Measurements from ENCODE around the gene C6orf89.

C6orf89 gene

GRCh38 chr6:36843170-36843569 is 42.6 kb upstream of the C6orf89 start:
- no peaks in the 10 kb centered on the region for H3K36me3 ChIP-seq (ENCODE audit: control insufficient read depth in 2 of 2, insufficient read depth in 2 of 2, low read length in 2 of 2)
- H3K27ac ChIP-seq (ENCODE audit: low read length), result no peak overlapping the region
- H3K9ac ChIP-seq (ENCODE audit: low read length in 2 of 2), result no peak overlapping the region
- H3K4me3 ChIP-seq (ENCODE audit: low read length in 2 of 2), result no peak overlapping the region
- H3K4me1 ChIP-seq (ENCODE audit: control insufficient read depth, insufficient read depth, low read length), result peaks cover 23% of the 10 kb centered on the region
- no peaks in the 10 kb centered on the region for H3K9me3 ChIP-seq (ENCODE audit: control insufficient read depth in 2 of 2, low read length in 2 of 2)
- peaks cover 2 to 14% of the 10 kb centered on the region in 2 donors for H3K27me3 ChIP-seq (ENCODE audit: control insufficient read depth in 1 of 2, insufficient read depth in 2 of 2, low read length in 2 of 2)

GRCh38 chr6:36844232-36845170 is 41.3 kb upstream of the C6orf89 start:
- Histone ChIP-seq H3K27ac (ENCODE audit: low read length) (no peak overlapping the region), H3K4me3 (ENCODE audit: low read length in 2 of 2) (no peak overlapping the region), H3K9ac (ENCODE audit: low read length in 2 of 2) (no peak overlapping the region), H3K36me3 (ENCODE audit: control insufficient read depth in 2 of 2, insufficient read depth in 2 of 2, low read length in 2 of 2) (no peaks in the 10 kb centered on the region), H3K27me3 (ENCODE audit: control insufficient read depth in 1 of 2, insufficient read depth in 2 of 2, low read length in 2 of 2) (peaks cover 0 to 7% of the 10 kb centered on the region in 2 donors), H3K9me3 (ENCODE audit: control insufficient read depth in 2 of 2, low read length in 2 of 2) (no peaks in the 10 kb centered on the region), H3K4me1 (ENCODE audit: control insufficient read depth, insufficient read depth, low read length) (peaks cover 20% of the 10 kb centered on the region)

- H3K9ac ChIP-seq (ENCODE audit: low read length in 2 of 2), result no peak overlapping the region
- peaks cover 0 to 5% of the 10 kb centered on the region in 2 donors for H3K27me3 ChIP-seq (ENCODE audit: control insufficient read depth in 1 of 2, insufficient read depth in 2 of 2, low read length in 2 of 2)
- no peak overlapping the region for H3K4me3 ChIP-seq (ENCODE audit: low read length in 2 of 2)
- peaks cover 16% of the 10 kb centered on the region for H3K4me1 ChIP-seq (ENCODE audit: control insufficient read depth, insufficient read depth, low read length)
- no peaks in the 10 kb centered on the region for H3K9me3 ChIP-seq (ENCODE audit: control insufficient read depth in 2 of 2, low read length in 2 of 2)
- no peak overlapping the region for H3K27ac ChIP-seq (ENCODE audit: low read length)
- H3K36me3 ChIP-seq (ENCODE audit: control insufficient read depth in 2 of 2, insufficient read depth in 2 of 2, low read length in 2 of 2), result no peaks in the 10 kb centered on the region
These were observed 40.5 kb upstream of the C6orf89 start for GRCh38 chr6:36845233-36845632.

- H3K36me3 ChIP-seq (ENCODE audit: control insufficient read depth in 2 of 2, insufficient read depth in 2 of 2, low read length in 2 of 2), result no peaks in the 10 kb centered on the region
- no peaks in the 10 kb centered on the region for H3K27me3 ChIP-seq (ENCODE audit: control insufficient read depth in 1 of 2, insufficient read depth in 2 of 2, low read length in 2 of 2)
- H3K4me3 ChIP-seq (ENCODE audit: low read length in 2 of 2), result no peak overlapping the region
- H3K27ac ChIP-seq (ENCODE audit: low read length), result no peak overlapping the region
- H3K9me3 ChIP-seq (ENCODE audit: control insufficient read depth in 2 of 2, low read length in 2 of 2), result peaks cover 0 to 5% of the 10 kb centered on the region in 2 donors
- H3K4me1 ChIP-seq (ENCODE audit: control insufficient read depth, insufficient read depth, low read length), result peaks cover 9% of the 10 kb centered on the region
- no peak overlapping the region for H3K9ac ChIP-seq (ENCODE audit: low read length in 2 of 2)
These were observed 38.6 kb upstream of the C6orf89 start for GRCh38 chr6:36847152-36847551.

- Histone ChIP-seq H3K4me1 (ENCODE audit: control insufficient read depth, insufficient read depth, low read length) (peaks cover 13% of the 10 kb centered on the region), H3K27ac (ENCODE audit: low read length) (no peak overlapping the region), H3K27me3 (ENCODE audit: control insufficient read depth in 1 of 2, insufficient read depth in 2 of 2, low read length in 2 of 2) (no peaks in the 10 kb centered on the region), H3K9ac (ENCODE audit: low read length in 2 of 2) (no peak overlapping the region), H3K9me3 (ENCODE audit: control insufficient read depth in 2 of 2, low read length in 2 of 2) (peaks cover 0 to 5% of the 10 kb centered on the region in 2 donors), H3K4me3 (ENCODE audit: low read length in 2 of 2) (no peak overlapping the region), H3K36me3 (ENCODE audit: control insufficient read depth in 2 of 2, insufficient read depth in 2 of 2, low read length in 2 of 2) (no peaks in the 10 kb centered on the region)
These were observed 37.8 kb upstream of the C6orf89 start for GRCh38 chr6:36847991-36848390.

GRCh38 chr6:36848658-36849441 is 36.9 kb upstream of the C6orf89 start:
- H3K9me3 ChIP-seq (ENCODE audit: control insufficient read depth in 2 of 2, low read length in 2 of 2), result peaks cover 0 to 5% of the 10 kb centered on the region in 2 donors
- peaks cover 15% of the 10 kb centered on the region for H3K4me1 ChIP-seq (ENCODE audit: control insufficient read depth, insufficient read depth, low read length)
- H3K27ac ChIP-seq (ENCODE audit: low read length), result no peak overlapping the region
- H3K27me3 ChIP-seq (ENCODE audit: control insufficient read depth in 1 of 2, insufficient read depth in 2 of 2, low read length in 2 of 2), result no peaks in the 10 kb centered on the region
- H3K4me3 ChIP-seq (ENCODE audit: low read length in 2 of 2), result no peak overlapping the region
- H3K9ac ChIP-seq (ENCODE audit: low read length in 2 of 2), result no peak overlapping the region
- peaks cover 0 to 3% of the 10 kb centered on the region in 2 donors for H3K36me3 ChIP-seq (ENCODE audit: control insufficient read depth in 2 of 2, insufficient read depth in 2 of 2, low read length in 2 of 2)

- Histone ChIP-seq H3K9me3 (ENCODE audit: control insufficient read depth in 2 of 2, low read length in 2 of 2) (peaks cover 0 to 5% of the 10 kb centered on the region in 2 donors), H3K27me3 (ENCODE audit: control insufficient read depth in 1 of 2, insufficient read depth in 2 of 2, low read length in 2 of 2) (no peaks in the 10 kb centered on the region), H3K36me3 (ENCODE audit: control insufficient read depth in 2 of 2, insufficient read depth in 2 of 2, low read length in 2 of 2) (peaks cover 0 to 3% of the 10 kb centered on the region in 2 donors), H3K9ac (ENCODE audit: low read length in 2 of 2) (no peak overlapping the region), H3K4me3 (ENCODE audit: low read length in 2 of 2) (no peak overlapping the region), H3K27ac (ENCODE audit: low read length) (no peak overlapping the region), H3K4me1 (ENCODE audit: control insufficient read depth, insufficient read depth, low read length) (peaks cover 15% of the 10 kb centered on the region)
These were observed 35.7 kb upstream of the C6orf89 start for GRCh38 chr6:36850021-36850420.

GRCh38 chr6:36851149-36851614 is 34.6 kb upstream of the C6orf89 start:
- peaks cover 7 to 13% of the 10 kb centered on the region in 2 donors for H3K36me3 ChIP-seq (ENCODE audit: control insufficient read depth in 2 of 2, insufficient read depth in 2 of 2, low read length in 2 of 2)
- H3K4me1 ChIP-seq (ENCODE audit: control insufficient read depth, insufficient read depth, low read length), result peaks cover 15% of the 10 kb centered on the region
- no peak overlapping the region for H3K27ac ChIP-seq (ENCODE audit: low read length)
- H3K27me3 ChIP-seq (ENCODE audit: control insufficient read depth in 1 of 2, insufficient read depth in 2 of 2, low read length in 2 of 2), result no peaks in the 10 kb centered on the region
- peaks cover 0 to 5% of the 10 kb centered on the region in 2 donors for H3K9me3 ChIP-seq (ENCODE audit: control insufficient read depth in 2 of 2, low read length in 2 of 2)
- no peak overlapping the region for H3K4me3 ChIP-seq (ENCODE audit: low read length in 2 of 2)
- no peak overlapping the region for H3K9ac ChIP-seq (ENCODE audit: low read length in 2 of 2)

GRCh38 chr6:36851626-36852025 is 34.1 kb upstream of the C6orf89 start:
- Histone ChIP-seq H3K27ac (ENCODE audit: low read length) (no peak overlapping the region), H3K4me3 (ENCODE audit: low read length in 2 of 2) (no peak overlapping the region), H3K9me3 (ENCODE audit: control insufficient read depth in 2 of 2, low read length in 2 of 2) (peaks cover 0 to 5% of the 10 kb centered on the region in 2 donors), H3K4me1 (ENCODE audit: control insufficient read depth, insufficient read depth, low read length) (peaks cover 15% of the 10 kb centered on the region), H3K27me3 (ENCODE audit: control insufficient read depth in 1 of 2, insufficient read depth in 2 of 2, low read length in 2 of 2) (no peaks in the 10 kb centered on the region), H3K9ac (ENCODE audit: low read length in 2 of 2) (no peak overlapping the region), H3K36me3 (ENCODE audit: control insufficient read depth in 2 of 2, insufficient read depth in 2 of 2, low read length in 2 of 2) (peaks cover 7 to 13% of the 10 kb centered on the region in 2 donors)

GRCh38 chr6:36852481-36853147 is 33.1 kb upstream of the C6orf89 start:
- H3K4me1 ChIP-seq (ENCODE audit: control insufficient read depth, insufficient read depth, low read length), result peaks cover 15% of the 10 kb centered on the region
- peaks cover 7 to 13% of the 10 kb centered on the region in 2 donors for H3K36me3 ChIP-seq (ENCODE audit: control insufficient read depth in 2 of 2, insufficient read depth in 2 of 2, low read length in 2 of 2)
- peaks cover 0 to 5% of the 10 kb centered on the region in 2 donors for H3K9me3 ChIP-seq (ENCODE audit: control insufficient read depth in 2 of 2, low read length in 2 of 2)
- H3K9ac ChIP-seq (ENCODE audit: low read length in 2 of 2), result no peak overlapping the region
- H3K27ac ChIP-seq (ENCODE audit: low read length), result no peak overlapping the region
- H3K27me3 ChIP-seq (ENCODE audit: control insufficient read depth in 1 of 2, insufficient read depth in 2 of 2, low read length in 2 of 2), result no peaks in the 10 kb centered on the region
- no peak overlapping the region for H3K4me3 ChIP-seq (ENCODE audit: low read length in 2 of 2)

All from stomach smooth muscle (tissue), 2 donors.